Measurements from ENCODE around the gene CGB7. TPM values are rescaled to one million over a fixed set of nuclear protein-coding genes. Genes with fewer than 3 reads are reported as not detected.

CGB7 gene
- total RNA-seq, 1 experiment from 2014 or later = not detected

GRCh38 chr19:49073514-49074378, 16.2 kb upstream of the CGB7 start:
- DNase-seq (ENCODE audit: low spot score) = peak; percentile 70
- TF ChIP-seq CTCF (conservative IDR thresholded peaks at IDR 0.05; ENCODE audit: low read depth, low read length) = peak; percentile 53
- TF ChIP-seq EZH2 (IDR thresholded peaks at IDR 0.05; ENCODE audit: borderline replicate concordance, low read depth, low read length, poor library complexity, severe bottlenecking) = no peak
- no peak overlapping the region for H3K27ac ChIP-seq (ENCODE audit: low read depth, low read length, poor library complexity, severe bottlenecking)
- H3K4me3 ChIP-seq (ENCODE audit: low read depth, low read length, poor library complexity, severe bottlenecking) = no peak overlapping the region
- no TSS peak for BruUV-seq (replicated peaks)
- H3K36me3 ChIP-seq (ENCODE audit: insufficient read depth, low read length, poor library complexity, severe bottlenecking) = no peaks in the 10 kb centered on the region
- H3K4me1 ChIP-seq (ENCODE audit: insufficient read depth, low read length, poor library complexity, severe bottlenecking) = peaks cover 5% of the 10 kb centered on the region
- intact Hi-C loops (cut with micrococcal nuclease; ENCODE audit: unreplicated experiment) = no loop called here
- no peaks in the 10 kb centered on the region for H3K9me3 ChIP-seq (ENCODE audit: low read depth, low read length, poor library complexity, severe bottlenecking)
- CTCF ChIA-PET = interaction anchor here (0.5 to 1.3 kb wide), 4 partner anchors 24 to 454 kb away, joined by 3 to 6 read pairs (median 4); partner anchors contain the start of gene RCN3
- POLR2A ChIA-PET (ENCODE audit: low non-redundant PET) = interaction anchor here (0.6 kb wide), 1 partner anchor 75 kb away, joined by 3 read pairs; no protein-coding TSS in a partner anchor
- H3K27me3 ChIP-seq (replicated peaks; ENCODE audit: insufficient read depth, low read depth, low read length, poor library complexity) = peaks cover 24% of the 10 kb centered on the region

GRCh38 chr19:49071860-49072547, 14.5 kb upstream of the CGB7 start:
- H3K4me1 ChIP-seq (ENCODE audit: insufficient read depth, low read length, poor library complexity, severe bottlenecking) = peaks cover 5% of the 10 kb centered on the region
- DNase-seq (ENCODE audit: low spot score) = peak; percentile 27
- no peak overlapping the region for H3K27ac ChIP-seq (ENCODE audit: low read depth, low read length, poor library complexity, severe bottlenecking)
- H3K9me3 ChIP-seq (ENCODE audit: low read depth, low read length, poor library complexity, severe bottlenecking) = no peaks in the 10 kb centered on the region
- POLR2A ChIA-PET (ENCODE audit: low non-redundant PET) = no interaction called here
- intact Hi-C loops (cut with micrococcal nuclease; ENCODE audit: unreplicated experiment) = no loop called here
- BruUV-seq (replicated peaks) = no TSS peak
- H3K27me3 ChIP-seq (replicated peaks; ENCODE audit: insufficient read depth, low read depth, low read length, poor library complexity) = peaks cover 24% of the 10 kb centered on the region
- no peak for TF ChIP-seq CTCF (conservative IDR thresholded peaks at IDR 0.05; ENCODE audit: low read depth, low read length)
- TF ChIP-seq EZH2 (IDR thresholded peaks at IDR 0.05; ENCODE audit: borderline replicate concordance, low read depth, low read length, poor library complexity, severe bottlenecking) = peak; percentile 41
- CTCF ChIA-PET = no interaction called here
- H3K36me3 ChIP-seq (ENCODE audit: insufficient read depth, low read length, poor library complexity, severe bottlenecking) = no peaks in the 10 kb centered on the region
- H3K4me3 ChIP-seq (ENCODE audit: low read depth, low read length, poor library complexity, severe bottlenecking) = no peak overlapping the region

GRCh38 chr19:49070416-49070815, 12.9 kb upstream of the CGB7 start:
- intact Hi-C loops (cut with micrococcal nuclease; ENCODE audit: unreplicated experiment) = no loop called here
- H3K4me3 ChIP-seq (ENCODE audit: low read depth, low read length, poor library complexity, severe bottlenecking) = no peak overlapping the region
- H3K36me3 ChIP-seq (ENCODE audit: insufficient read depth, low read length, poor library complexity, severe bottlenecking) = no peaks in the 10 kb centered on the region
- no peak for TF ChIP-seq CTCF (conservative IDR thresholded peaks at IDR 0.05; ENCODE audit: low read depth, low read length)
- no peak for TF ChIP-seq EZH2 (IDR thresholded peaks at IDR 0.05; ENCODE audit: borderline replicate concordance, low read depth, low read length, poor library complexity, severe bottlenecking)
- DNase-seq (ENCODE audit: low spot score) = no peak
- no TSS peak for BruUV-seq (replicated peaks)
- POLR2A ChIA-PET (ENCODE audit: low non-redundant PET) = no interaction called here
- H3K27me3 ChIP-seq (replicated peaks; ENCODE audit: insufficient read depth, low read depth, low read length, poor library complexity) = peaks cover 24% of the 10 kb centered on the region
- no peak overlapping the region for H3K27ac ChIP-seq (ENCODE audit: low read depth, low read length, poor library complexity, severe bottlenecking)
- CTCF ChIA-PET = interaction anchor here (0.7 kb wide), 1 partner anchor 14 kb away, joined by 4 read pairs; no protein-coding TSS in a partner anchor
- no peaks in the 10 kb centered on the region for H3K9me3 ChIP-seq (ENCODE audit: low read depth, low read length, poor library complexity, severe bottlenecking)
- peaks cover 5% of the 10 kb centered on the region for H3K4me1 ChIP-seq (ENCODE audit: insufficient read depth, low read length, poor library complexity, severe bottlenecking)

Measured in A673 (cell line).